Testis (tissue), 2 donors: ENCODE measurements around the gene TMEM45B.

Source experiments
- CTCF ChIP-seq, 3 experiments: fragments of 450-650 bp in 2 of 3; fragments of 200-600 bp in 1 of 3; sonication (generic) in 1 of 3; IDR thresholded peaks; one replicate each; pipeline ENCODE4 v1.5.1; 2016 to 2019; ENCODE audit warnings: antibody characterized with exemption in 3 of 3, mild to moderate bottlenecking in 2 of 3, moderate library complexity in 1 of 3
- POLR2A ChIP-seq: fragments of 450-650 bp; IDR thresholded peaks from one replicate; pipeline ENCODE4 v1.6.1; 2017; ENCODE audit warnings: antibody characterized with exemption, mild to moderate bottlenecking, moderate library complexity

GRCh38 chr11:129785383-129786111 lies 30.1 kb upstream of the TMEM45B start:
- TF ChIP-seq CTCF (IDR thresholded peaks at IDR 0.05) (no peak), POLR2A (no peak)
